Ecto neural progenitor cell (in vitro differentiated cells): Measurements from ENCODE around the gene MYMK.

Experiments used
- DNase-seq: peaks from one replicate; pipeline ENCODE4 v3.0.0-alpha.2; 2018; ENCODE audit warnings: low spot score

Gene MYMK

DNA sequence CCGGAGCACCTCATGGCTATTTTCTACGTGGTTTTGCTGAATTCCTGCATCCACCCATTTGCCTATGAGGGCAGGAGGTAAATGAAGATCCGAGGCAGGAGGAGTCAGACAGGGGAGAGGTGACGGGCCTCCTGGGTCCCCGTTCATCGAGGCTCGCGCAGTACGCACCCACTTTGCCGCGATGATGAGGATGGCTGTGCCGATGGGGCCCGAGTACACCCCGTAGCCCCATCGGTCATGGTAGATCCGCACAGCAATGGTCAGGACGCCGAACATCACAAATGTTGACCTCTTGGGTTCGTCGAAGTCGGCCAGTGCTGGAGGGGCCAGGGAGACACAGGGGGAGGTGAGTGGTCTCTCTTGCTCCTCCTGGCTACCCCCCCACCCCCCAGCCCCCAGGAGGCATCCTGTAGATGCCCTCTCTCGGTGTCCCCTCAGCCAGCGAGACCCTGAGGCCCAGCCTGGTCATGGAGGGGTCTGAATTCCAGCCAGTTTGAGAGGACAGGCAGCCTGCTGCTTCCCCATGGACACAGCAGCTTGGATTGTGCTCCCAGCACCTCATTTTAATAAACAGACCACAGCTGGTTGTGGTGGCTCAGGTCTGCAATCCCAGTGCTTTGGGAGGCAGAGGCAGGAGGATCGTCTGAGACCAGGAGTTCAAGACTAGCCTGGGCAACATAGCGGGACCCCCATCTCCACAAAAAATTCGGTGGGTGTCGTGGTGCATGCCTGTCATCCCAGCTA is 5.9 kb downstream of the MYMK start:
- DNase-seq: no peak

DNA sequence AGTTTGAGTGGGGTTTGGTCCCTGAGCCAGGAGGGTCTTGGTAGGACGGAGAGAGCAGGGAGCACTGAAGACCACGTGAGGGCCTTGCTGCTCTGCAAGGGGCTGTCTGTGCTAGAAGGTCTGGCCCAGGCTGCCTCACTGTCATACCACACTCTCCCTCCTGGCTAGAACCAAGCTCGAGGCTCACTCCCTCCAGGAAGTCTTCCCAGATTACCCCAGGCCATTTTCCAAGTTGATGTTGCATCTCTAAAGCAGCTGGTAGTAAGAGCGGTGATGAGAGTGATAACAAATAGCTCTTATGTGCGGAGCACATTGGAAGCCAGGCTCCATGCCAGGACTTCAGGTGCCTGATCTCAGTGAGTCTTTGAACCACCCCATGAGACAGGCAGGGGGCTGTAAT is 6.6 kb downstream of the MYMK start:
- DNase-seq: no peak

DNA sequence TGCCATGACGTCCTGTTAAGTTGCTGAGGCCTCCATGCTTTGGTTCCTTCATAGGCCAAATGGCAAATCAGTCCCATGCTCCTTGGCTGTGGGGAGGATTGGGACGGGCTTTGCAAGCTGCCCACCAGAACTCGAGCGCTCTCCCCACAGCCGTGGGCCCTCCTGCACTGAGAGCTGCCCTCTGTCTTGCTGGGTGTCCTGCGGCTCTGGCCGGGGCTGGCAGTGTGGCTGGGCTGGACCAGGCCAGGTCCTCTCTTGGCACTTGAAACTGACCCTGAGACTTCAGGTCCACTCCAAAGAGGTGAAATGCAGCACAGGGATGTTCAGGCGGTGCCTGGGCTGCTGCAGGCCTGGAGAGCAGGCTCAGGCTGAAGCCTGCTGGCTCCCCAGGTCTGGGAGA is 7.0 kb downstream of the MYMK start:
- DNase-seq: no peak

DNA sequence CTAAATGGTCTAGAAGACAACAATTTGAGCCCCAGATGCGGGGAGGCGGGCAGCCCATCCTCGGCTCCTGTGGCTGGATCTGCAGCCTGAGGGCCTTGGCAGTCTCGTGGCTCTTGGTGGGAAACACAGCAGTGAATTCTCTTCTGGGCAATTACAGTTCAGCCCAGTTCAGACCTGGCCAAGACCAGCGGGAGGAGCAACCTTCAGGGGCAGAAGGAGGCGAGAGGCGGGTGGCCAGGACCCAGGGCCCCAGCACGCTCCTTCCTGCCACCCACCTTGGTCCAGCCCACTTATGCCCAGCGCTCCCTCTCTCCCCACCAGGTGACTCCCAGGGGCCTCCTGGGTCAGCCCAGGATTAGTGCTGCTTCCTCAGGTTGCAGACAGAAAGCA is 7.8 kb downstream of the MYMK start:
- DNase-seq: no peak

DNA sequence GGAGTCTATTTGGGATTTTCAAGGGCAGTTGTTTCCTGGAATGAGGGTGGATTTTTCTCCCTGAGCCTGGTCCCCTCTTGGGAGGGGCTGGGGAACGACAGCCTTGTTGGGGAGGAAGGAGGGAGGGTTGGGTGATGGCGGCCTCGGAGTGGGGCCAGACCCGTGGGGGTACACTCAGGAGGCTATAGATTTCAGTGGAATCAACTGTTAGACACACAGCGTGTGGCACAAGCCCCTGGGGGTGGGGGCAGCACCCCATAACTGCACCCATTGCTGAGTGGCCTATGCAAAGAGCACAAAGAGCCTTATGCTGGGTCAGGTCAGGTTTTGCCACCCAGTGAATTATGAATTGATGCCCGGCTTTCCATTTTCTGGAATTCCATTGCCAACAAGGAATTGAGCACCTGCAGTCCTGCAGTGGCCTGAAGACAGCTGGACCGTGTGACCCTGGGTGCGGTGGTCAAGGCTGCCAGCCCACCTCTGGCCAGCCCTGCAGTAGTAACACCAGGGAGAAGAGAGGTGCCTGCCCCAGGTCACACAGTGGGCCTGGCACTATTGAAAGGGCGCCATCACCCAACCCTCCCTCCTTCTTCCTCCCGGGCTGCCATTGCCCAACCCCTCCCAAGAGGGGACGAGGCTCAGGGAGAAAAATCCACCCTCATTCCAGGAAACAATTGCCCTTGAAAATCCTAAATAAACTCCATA is 8.4 kb downstream of the MYMK start:
- DNase-seq: no peak

DNA sequence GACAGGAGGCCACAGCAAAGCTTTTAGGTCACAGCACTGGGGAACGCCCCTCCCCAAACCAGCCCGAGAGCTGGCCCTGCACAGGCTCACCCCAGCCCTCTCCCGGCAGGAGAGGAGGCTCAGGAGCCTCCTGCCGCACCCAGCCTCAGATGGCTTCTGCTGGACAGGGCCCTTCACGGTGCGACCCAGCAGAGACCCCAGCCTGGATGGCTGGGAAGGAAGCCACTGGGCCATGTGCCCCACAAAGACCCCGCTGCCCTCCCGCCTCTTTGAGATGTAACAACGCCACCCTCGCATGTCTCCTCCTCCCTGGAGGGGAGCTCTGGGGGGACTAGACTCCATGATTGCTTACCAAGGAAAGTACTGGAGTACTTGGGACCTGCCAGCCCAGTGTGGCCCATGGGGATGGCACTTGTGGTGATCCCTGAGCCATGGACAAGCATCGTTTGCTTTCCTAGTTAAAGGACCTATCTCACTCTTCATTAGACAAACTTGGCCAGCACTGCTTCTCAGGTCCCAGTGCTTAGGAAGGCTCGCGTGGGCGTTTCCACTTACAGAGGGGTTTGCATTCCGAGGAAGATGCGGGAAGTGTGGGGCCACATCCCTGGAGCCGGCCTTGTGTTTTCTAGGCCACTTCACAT is 9.0 kb downstream of the MYMK start:
- DNase-seq: no peak

DNA sequence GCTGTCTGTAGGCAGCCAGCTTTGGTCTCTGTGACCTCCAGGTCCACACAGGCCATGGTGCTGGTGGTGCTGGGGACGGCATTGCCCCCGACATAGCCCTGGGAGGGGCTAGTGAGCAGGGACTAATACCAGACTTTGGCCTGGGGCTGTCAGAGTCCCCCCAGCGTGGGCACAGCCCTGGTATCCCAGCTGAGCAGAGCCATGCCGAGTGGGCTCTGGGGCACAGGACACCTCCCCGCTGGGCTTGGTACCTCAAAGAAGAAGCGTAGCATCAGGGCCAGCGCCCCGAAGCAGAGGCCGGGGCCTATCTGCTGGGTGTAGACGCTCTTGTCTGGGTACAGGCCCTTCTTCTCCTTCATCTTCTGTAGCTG is 9.5 kb downstream of the MYMK start:
- no peak for DNase-seq

DNA sequence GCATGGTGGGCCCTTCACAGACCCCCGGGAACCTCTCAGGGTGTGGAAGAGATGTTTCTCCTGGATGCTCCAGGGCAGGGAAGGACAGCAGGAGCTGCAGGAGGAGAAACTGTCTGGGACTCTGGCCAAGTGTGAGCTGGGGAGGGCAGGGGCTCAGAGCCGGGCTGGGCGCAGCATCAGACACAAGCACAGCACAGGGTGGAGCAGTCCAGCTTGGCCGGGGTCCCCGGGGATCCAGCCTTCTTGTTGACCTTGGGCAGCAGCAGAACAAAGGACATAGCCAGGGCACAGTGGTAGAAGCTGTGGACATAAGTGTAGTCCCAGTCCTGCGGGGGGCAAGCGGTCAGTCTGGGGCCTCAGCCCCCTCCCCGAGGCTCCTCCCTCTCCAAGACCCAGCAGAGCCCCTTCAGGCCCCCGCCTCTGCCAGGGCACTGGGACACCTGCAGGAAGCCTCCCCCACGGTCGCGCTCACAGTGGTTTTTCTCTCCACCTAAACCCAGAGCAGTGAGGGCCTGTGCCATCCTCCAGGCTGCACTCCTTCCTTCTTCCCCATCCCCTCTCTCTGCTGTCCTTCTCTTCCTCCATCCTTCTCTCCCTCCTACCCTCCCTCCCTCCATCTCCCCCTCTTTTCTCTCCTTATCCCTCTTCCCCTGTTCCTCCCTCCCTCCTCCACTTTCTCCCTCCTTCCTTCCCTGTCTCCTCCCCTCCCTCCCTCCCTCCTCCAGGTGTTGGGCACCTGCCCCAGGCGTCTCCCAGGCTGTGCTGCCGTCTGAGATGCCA is 10.1 kb downstream of the MYMK start:
- no peak for DNase-seq

DNA sequence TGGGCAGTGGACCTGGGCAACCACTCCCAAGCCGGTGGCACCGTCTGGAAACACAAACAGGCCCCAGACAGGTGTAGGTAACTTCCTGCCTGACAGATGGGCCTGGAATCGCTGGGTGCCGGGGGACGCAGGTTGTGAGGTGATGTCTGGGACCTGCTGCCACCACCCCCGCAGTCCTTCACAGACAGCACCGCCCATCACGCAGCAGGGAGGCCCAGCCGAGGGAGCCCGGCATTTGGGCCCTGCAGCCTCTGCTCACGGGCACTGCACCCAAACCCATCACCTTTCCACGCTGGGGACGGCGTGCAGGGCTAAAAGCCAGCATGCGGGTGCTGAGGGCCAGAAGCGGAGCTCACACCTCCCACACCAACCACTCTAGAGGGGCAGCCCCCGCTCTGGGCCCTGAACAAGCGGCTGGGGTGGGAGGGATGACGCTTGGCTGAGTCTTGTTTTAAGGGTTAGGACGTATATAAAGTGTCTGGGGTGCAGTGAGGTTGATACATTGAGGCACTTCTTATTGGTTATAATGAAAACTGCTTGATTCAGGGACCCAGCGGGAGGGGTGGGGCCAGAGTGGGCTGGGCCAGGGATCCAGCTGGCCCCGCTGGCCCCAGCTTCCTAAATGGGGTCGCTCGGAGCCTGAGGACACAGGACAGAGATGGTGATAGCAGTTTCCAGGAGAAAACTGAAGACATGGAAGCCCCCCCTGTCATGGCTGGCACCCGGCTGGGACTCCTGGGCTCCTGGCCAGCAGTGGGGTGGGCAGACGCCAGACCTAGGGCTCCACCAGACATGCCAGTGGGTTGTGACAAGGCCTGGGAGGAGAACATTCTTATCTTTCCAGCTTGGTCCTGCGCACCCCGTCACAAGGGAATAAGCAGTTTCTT is 11.3 kb downstream of the MYMK start:
- DNase-seq: no peak

DNA sequence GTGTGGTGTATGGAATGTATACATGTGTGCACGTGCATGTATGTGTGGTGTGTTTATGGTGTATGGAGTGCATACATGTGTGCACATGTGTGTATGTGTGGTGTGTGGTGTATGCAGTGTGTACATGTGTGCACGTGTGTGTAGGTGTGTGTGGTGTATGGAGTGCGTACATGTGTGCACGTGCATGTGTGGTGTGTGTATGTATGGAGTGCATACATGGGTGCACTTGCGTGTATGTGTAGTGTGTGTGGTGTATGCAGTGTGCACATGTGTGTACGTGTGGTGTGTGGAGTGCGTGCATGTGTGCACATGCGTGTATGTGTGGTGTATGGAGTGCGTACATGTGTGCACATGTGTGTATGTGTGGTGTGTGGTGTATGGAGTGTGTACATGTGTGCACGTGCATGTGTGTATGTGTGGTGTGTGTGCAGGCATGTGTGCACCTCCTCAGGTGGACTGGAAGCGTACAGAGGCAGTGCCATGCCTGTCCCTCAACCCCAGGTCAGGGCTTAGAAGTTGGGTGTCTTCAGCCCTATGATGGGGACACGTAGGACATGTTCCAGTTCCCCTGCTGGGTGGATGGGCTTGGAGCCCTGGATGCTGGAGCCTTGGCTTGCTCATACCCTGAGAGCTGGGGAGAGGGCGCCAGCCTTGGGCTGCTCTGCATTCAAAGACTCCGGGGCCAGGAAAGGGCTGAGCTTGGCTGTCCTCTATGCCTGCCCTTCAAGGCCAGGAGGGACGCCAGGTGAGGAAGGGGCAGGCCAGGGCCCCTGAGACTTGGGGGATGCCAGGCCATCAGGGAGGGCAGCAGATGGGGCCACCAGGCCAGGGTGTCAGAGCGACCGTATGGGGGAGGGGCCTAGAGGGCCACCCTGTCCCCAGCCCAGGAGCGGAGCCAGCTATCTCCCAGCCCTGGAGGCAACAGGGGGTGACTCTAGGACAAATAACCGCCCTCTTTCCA is 12.2 kb downstream of the MYMK start:
- no peak for DNase-seq

DNA sequence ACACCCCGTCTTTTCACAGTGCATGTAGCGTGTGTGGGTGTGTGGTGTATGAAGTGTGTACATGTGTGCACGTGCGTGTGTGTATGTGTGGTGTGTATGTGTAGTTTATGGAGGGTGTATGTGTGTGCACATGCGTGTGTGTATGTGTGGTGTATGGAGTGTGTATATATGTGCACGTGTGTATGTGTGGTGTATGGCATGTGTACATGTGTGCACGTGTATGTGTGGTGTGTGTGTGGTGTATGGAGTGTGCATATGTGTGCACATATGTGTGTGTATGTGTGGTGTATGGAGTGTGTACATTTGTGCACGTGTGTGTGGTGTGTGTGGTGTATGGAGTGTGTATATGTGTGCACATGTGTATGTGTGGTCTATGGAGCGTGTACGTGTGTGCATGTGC is 13.2 kb downstream of the MYMK start:
- DNase-seq: no peak

DNA sequence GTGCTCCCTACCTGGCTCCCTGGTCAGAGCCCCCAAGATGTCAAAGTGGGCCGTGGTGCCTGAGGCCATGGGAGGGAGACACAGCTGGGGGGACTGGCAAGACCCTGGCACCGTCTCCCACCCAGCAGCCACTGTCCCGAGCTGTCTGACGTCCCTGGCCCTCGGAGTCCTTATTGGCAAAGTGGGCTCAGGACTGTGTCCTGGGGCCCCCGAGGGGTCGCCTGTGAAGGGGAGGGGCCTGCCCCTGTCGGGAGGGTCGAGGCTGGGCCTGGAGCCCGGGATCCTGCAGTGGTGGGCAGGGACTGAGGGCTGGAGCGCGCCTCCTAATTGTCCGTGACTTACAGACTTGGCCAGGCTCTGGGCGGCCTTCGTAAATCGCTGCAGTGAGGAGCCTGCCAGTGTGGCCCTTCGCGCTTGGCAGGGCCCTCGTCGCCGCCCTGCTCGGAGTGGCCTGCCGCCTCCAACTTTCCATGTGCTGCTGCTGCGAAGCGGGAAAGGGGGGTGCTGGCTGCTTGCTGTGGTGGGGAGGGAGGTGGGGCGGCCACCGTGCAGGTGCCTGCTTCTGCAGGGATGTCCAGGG is 13.7 kb downstream of the MYMK start:
- no peak for DNase-seq

DNA sequence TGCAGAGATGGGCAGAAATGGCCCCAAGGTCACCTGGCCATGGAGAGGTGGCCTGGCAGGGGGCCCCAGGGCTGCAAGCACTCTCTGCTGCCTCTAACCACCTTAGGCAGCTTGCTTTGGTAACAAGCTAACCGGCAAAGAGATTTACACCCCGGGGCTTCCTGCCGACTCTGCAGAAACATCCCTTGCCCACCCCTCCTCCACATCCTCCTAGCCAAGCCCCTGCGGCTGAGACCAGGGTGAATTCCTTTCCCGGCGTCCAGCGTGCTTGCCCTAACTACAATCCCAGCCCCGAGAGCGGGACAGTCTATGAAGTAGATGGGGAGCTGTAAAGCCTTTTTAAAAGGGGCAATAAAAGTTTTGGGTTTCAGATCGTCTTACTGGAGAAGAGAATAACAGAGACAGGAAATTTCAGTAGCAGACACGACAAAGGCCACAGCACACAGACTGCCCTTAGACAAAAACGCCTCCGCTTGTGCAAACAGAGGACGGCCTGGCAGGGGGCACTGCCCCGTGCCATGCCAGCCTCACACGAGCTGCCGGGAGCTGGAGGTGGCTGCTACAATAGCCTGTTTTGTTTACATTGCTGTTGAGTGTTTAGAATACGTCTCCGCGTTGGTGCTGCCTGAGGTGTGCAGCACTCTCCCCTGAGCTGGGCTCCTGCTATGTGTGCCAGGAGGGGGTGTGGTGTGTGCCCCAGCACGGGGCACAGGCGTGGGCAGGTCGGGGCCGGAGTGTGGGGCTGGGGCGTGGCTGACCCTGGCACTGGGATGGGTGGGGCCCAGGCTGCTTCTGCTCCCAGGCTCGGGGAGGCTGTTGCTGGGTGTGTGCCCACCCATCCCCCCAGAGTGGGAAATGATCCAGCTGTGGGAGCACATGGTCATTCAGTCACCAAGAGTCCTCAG is 15.3 kb downstream of the MYMK start:
- DNase-seq: peak; percentile 75

DNA sequence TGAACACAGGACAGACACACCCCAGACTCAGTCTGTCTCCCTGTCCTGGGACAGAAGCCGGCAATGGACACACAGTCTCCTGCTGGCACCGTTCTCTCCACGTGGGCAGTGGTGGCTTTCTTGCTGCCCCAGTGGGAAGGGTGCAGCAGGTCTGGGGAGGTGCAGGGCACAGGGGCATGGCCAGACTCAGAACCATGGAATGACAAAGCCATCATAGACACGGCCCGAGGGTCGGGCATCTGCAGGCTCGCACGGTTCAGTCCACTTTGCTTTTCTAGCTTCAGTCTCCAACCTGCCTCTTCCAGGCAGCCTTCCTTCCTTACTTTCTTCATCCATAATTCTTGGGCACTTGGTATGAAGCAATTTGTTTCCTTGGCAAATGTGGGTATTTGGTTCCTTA is 16.7 kb downstream of the MYMK start:
- DNase-seq: no peak

DNA sequence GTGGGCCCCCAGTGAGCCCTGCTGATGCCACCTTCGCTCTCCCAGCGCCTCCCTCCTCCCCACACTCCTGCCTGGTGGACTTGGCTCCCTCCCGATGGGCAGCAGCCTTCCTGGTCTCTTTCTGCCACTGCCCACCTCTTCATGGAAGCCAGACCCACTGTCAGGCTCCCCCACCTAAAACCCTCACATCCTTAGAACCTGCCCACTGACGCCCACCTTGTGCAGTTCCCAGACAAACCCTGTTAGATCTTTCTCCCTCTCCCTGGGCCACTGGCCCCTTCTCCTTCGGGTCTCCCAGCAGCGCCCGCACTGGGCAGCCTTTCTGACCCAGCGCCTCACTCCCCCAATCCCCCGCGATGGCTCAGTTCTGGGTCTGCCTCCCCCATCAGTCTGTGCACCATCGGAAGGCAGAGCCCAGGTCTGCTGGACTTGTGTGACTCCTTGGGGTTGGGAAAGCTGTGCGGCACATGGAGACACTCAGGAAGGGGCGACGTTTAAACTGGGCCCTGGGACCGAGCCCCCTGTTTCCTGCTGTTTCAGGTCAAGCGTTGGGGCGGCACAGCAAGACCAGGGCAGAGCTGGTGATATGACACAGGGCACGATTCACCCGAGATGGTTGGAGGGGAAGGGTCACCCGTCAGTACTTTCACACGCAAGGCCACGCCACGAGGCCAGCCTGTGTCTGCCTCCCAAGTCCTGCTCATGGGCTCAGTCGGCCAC is 17.4 kb downstream of the MYMK start:
- DNase-seq: no peak

DNA sequence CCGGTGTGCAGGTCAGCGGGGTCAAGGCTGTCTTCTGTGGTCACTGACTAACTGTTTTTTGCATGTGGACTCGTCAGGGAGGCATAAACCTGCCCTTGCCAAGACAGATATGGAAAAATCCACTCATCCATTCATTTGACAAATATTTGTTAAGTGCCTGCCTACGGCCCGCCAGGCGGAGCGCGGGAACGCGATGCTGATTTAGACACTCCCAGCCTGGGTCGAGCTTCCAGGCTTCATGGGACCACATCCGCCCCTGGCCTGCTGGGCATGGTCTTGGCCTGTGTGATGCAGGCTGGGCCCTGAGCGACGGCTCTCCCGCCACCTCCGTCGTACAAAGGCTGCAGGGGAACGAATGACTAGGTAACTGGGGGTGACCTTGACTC is 18.1 kb downstream of the MYMK start:
- no peak for DNase-seq

DNA sequence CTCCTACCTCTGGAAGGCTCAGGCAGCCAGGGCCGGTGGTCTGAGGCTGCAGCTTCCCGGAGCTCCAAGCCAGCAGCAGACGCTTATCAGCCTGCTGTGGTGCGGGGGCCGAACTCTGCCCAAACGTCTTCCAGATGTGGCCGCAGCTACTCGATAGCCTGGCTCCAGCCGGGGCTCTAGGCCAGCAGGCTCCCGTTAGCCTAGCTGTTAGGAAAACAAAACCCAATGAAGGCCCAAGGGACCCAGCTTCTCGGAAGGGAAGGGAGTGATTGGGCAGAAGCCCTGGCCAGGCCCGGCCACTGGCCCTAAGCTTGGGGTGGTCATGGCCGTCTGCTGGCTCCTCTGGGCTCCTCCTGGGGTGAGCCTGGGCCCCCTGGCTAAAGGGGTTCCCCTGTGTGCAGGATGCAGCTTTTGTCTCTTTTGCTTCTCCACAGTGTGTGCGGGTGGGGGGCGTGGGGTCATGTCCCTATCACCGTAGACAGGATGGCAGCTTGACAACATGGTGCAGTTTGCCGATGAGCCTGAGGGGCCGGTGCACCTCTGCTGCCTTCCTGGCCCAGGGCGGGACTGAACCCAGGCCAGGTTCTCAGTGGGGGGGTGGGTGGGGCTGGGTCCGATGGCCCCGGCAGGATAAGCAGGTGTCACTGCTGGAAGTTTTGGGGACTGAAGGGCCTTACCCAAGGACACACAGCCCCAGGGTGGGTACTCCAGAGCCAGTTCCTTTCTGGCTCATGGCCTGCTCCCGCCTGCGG is 18.7 kb downstream of the MYMK start:
- no peak for DNase-seq
